Heart right ventricle (tissue), 16 donors: ENCODE data around the gene WDFY4. TPM values are rescaled to one million over a fixed set of nuclear protein-coding genes. Genes with fewer than 3 reads are reported as not detected.

Source experiments
- ATAC-seq, 8 donors: fragments of 200-7000 bp; cut with Tn5 transposase; one replicate each; pipeline ENCODE4 v1.9.1; 2020; ENCODE audit warnings: mild to moderate bottlenecking in 8 of 8, moderate library complexity in 8 of 8, moderate number of reproducible peaks in 1 of 8
- DNase-seq, 2 donors: peaks; one replicate each; pipeline ENCODE4 v3.0.0-alpha.2; 2020
- H3K27ac ChIP-seq, 10 donors: fragments of 200-600 bp; sonication (generic) in 2 of 10; one replicate each; pipeline versions ENCODE4 v1.5.0 to v1.8.0; 2020 to 2022; ENCODE audit warnings: mild to moderate bottlenecking in 3 of 10
- H3K27me3 ChIP-seq, 7 donors: fragments of 200-600 bp; one replicate each; pipeline ENCODE4 v1.8.0; 2021 to 2022; ENCODE audit warnings: mild to moderate bottlenecking in 2 of 7
- H3K36me3 ChIP-seq, 9 donors: fragments of 200-600 bp; sonication (generic) in 1 of 9; one replicate each; pipeline versions ENCODE4 v1.5.0 to v1.8.0; 2020 to 2022; ENCODE audit warnings: mild to moderate bottlenecking in 2 of 9
- H3K4me1 ChIP-seq, 9 donors: fragments of 200-600 bp; sonication (generic) in 1 of 9; one replicate each; pipeline versions ENCODE4 v1.5.0 to v1.8.0; 2020 to 2022; ENCODE audit warnings: mild to moderate bottlenecking in 4 of 9
- H3K4me3 ChIP-seq, 10 donors: fragments of 200-600 bp; sonication (generic) in 2 of 10; one replicate each; pipeline versions ENCODE4 v1.5.0 to v1.8.0; 2020 to 2022; ENCODE audit warnings: mild to moderate bottlenecking in 7 of 10, moderate library complexity in 2 of 10
- H3K9me3 ChIP-seq, 11 donors: fragments of 200-600 bp in 10 of 11; sonication (generic) in 2 of 11; one replicate each; pipeline versions ENCODE4 v1.5.0 to v1.8.0; 2013 to 2022; ENCODE audit warnings: mild to moderate bottlenecking in 2 of 11, control low read depth in 1 of 11, moderate library complexity in 1 of 11
- WGBS, 2 donors: extraction: QIAGEN DNeasy Blood & Tissue Kit; methylation state at CpG; one replicate each; pipeline ENCODE4 v1.1.7; 2013; ENCODE audit warnings: inconsistent platforms in 1 of 2; 5-methylcytosine and 5-hydroxymethylcytosine counted together
- intact Hi-C, 10 donors: fragments of 100-400 bp; cut with DNase I; formaldehyde crosslinking; loops; one replicate each; pipeline versions ENCODE4 v1.11.1 to v1.14.2; 2022
- polyA plus RNA-seq, 2 donors: library from polyadenylated mRNA; stranded (reverse); fragments of 200-250 nt; gene quantifications; one replicate each; pipeline ENCODE4 v1.2.3, GENCODE V29; 2013
- total RNA-seq, 10 donors: library from RNA; stranded (reverse); fragmentation: NEBNext Ultra II Directional in 3 of 10; extraction: Animal tissue kit (Norgen Biotek cat#: 25700) in 3 of 10; gene quantifications; one replicate each; pipeline versions ENCODE4 v1.2.1 to v1.2.4, GENCODE V29; 2021 to 2023
- TF ChIP-seq, protein P1 (sequence below), 9 donors: fragments of 200-600 bp; sonication (generic) in 2 of 9; IDR thresholded peaks; one replicate each; pipeline versions ENCODE4 v1.5.0 to v1.8.0; 2021 to 2022; ENCODE audit warnings: antibody characterized with exemption in 9 of 9, mild to moderate bottlenecking in 5 of 9, moderate library complexity in 1 of 9
- donor health status: Arrhythmogenic right ventricular cardiomyopathy.
- donor health status: ischemic (EF 13 %, LVEDD 7.1; RV severe dilation, severe dysfunction).
- donor health status: healthy with polysubstance abuse.
- donor health status: DM: no; HTN: yes; CAD: no.
- donor health status: DM: no; HTN: no; CAD: no.
- donor health status: ischemic (EF 25% LVEDD 6.9; RV normal size, moderate dysfunction).
- donor health status: ischemic (EF 25% LVEDD 5.7; RV mildly dilated, moderate dysfunction).
- donor health status: healthy.
- donor health status: DM: yes; HTN: yes; CAD: no.
- donor health status: Ischemic cardiomyopathy.
- donor health status: ischemic (EF 35%, LVEDD 5.7; RV mildly dilated, moderate dysfunction).
- donor health status: nonischemic (EF 11% LVEDD 7.7; RV severe dilation, severe dysfunction).
- donor health status: DM: yes; HTN: yes; CAD: no.
- donor health status: PGD.
- donor health status: ischemic (EF 29% LVEDD 5.4; RV normal size, mild dysfunction).
- donor health status: nonischemic (EF 23%, LVEDD 6.1; RV moderate dilation, normal function).

WDFY4 gene
- total and polyA plus RNA-seq, 12 donors = 0.59 to 7.4 (median 0.92) TPM

DNA sequence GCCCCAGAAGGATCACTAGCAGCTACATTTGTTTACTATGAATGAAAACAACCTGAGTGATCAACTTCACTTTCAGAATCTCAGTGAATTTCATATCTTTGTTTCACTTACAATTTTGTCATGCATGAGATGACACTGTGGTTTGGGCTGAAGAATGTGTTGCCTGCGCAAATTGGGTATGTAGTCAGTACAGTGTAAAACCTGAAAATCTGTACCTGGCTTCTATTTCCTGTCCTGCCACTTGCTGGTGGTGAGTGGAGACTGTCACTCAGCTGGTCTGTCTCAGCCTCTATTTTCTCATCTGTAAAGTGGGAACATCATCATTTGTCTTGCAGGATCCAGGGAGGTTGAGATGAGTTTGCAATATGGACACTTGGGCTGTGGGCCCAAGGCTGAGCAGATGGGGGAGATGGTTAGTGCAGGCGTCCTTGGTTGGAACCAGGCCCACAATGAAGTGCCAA is 118.0 kb downstream of the WDFY4 start:
- TF ChIP-seq, protein P1, sequence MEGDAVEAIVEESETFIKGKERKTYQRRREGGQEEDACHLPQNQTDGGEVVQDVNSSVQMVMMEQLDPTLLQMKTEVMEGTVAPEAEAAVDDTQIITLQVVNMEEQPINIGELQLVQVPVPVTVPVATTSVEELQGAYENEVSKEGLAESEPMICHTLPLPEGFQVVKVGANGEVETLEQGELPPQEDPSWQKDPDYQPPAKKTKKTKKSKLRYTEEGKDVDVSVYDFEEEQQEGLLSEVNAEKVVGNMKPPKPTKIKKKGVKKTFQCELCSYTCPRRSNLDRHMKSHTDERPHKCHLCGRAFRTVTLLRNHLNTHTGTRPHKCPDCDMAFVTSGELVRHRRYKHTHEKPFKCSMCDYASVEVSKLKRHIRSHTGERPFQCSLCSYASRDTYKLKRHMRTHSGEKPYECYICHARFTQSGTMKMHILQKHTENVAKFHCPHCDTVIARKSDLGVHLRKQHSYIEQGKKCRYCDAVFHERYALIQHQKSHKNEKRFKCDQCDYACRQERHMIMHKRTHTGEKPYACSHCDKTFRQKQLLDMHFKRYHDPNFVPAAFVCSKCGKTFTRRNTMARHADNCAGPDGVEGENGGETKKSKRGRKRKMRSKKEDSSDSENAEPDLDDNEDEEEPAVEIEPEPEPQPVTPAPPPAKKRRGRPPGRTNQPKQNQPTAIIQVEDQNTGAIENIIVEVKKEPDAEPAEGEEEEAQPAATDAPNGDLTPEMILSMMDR (IDR thresholded peaks at IDR 0.05) = no peak
- Histone ChIP-seq H3K27me3 (no peaks in the 10 kb centered on the region), H3K36me3 (no peaks in the 10 kb centered on the region), H3K4me3 (no peak overlapping the region), H3K27ac (peak overlapping the region in 2 of 10 donors; percentile 33 to 82), H3K9me3 (no peaks in the 10 kb centered on the region), H3K4me1 (peaks cover 15 to 83% (median 40%) of the 10 kb centered on the region in 9 donors)
- ATAC-seq (no peak), DNase-seq (no peak)
- 76 to 87% methylated on average over 2 of the region's 2 CpGs for WGBS, 2 donors
- intact Hi-C loops = no loop called here

DNA sequence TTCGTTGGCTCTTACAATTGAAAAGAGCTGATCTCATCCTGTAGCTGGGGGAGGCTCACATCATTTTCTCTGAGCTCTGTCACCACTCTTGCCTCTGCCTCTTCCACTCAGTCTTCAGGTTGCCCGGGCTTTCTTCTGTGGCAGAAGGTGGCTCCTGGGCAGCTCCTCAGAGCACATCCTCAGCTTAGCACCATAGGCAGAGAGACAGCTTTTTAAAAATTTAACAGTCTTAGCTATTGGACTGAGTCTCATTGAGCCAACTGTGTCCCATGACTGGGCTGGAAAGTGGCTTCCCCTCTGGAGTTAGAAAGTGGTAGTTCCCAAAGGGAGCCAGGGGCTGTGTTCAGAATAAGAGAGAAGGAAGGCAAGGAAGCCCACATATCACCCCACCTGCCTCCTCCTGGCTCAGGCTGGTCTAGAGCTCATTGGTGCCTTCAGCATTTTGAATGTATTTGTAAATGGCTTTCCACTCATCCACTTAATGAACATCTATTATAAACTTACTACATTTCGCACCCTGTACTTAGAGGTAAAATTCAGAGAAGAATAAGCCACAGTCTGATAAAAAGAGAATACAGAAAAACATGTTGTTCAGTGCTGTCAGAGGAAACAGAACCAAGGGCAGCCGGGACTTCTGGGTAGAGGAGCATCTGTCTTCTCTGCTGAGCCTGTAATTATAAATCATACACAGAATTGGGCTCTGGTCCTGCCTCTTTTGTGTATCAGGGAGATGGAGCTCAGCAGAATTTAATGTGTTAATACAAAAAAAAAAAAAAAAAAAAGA is 119.3 kb downstream of the WDFY4 start:
- DNase-seq (no peak), ATAC-seq (no peak)
- no peaks in the 10 kb centered on the region for H3K36me3 ChIP-seq
- WGBS, 2 donors = 81 to 82% methylated on average over 4 of the region's 4 CpGs
- TF ChIP-seq, protein P1 (IDR thresholded peaks at IDR 0.05) = no peak
- H3K9me3 ChIP-seq = no peaks in the 10 kb centered on the region
- no peaks in the 10 kb centered on the region for H3K27me3 ChIP-seq
- intact Hi-C loops = no loop called here
- peaks cover 19 to 83% (median 49%) of the 10 kb centered on the region in 9 donors for H3K4me1 ChIP-seq
- no peak overlapping the region for H3K4me3 ChIP-seq
- peak overlapping the region in 4 of 10 donors; percentile 33 to 76 (median 50) for H3K27ac ChIP-seq

DNA sequence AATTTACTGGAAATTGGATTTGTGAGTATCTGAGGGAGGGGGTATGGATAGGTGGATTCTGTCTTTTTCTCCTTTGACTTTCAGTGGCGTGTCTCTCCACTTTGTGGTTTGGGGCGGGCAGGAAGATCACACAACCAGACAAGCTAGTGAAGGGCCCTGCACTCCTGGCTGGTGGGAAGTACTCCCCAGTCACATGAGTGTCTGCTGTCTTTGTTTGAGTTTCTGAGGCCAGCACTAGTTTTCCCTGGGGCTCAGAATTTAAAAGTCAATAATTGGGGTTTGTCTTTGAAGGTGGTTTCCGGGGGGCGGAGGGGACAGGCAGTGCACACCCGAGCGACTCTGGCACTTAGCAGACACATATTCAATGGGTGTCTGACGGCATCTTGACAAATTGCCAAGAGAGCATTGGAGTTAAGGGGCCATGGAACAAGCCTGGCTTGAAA is 120.1 kb downstream of the WDFY4 start:
- TF ChIP-seq, protein P1 (IDR thresholded peaks at IDR 0.05) = no peak
- Histone ChIP-seq H3K4me3 (no peak overlapping the region), H3K4me1 (peaks cover 19 to 77% (median 49%) of the 10 kb centered on the region in 9 donors), H3K27me3 (no peaks in the 10 kb centered on the region), H3K36me3 (peaks cover 0 to 2% (median 0%) of the 10 kb centered on the region in 9 donors), H3K27ac (peak overlapping the region in 5 of 10 donors; percentile 36 to 76 (median 63)), H3K9me3 (no peaks in the 10 kb centered on the region)
- intact Hi-C loops = no loop called here
- DNase-seq (no peak), ATAC-seq (peak in 1 of 8 donors; percentile 11)
- WGBS, 2 donors = 32 to 33% methylated on average over 7 of the region's 7 CpGs

DNA sequence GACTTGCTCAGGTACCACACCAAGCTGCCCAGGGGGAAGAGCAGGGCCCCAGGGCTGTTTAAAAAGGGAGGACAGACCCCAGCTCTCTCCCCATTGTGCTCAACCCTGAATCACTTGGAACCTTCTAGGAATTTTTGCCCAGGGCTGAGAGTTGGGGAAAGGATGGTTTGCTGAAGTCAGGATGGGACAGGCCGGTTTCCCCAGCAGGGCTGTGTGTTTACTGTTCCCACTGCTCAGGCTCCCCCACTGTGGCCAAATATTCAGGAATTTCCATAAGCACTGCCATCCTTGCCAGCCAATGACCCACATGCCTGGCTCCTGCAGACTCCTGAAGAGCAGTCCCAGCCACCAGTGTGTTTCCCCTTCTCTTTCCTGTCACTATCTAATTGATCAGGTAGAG is 120.7 kb downstream of the WDFY4 start:
- H3K27ac ChIP-seq = peak overlapping the region in 7 of 10 donors; percentile 30 to 76 (median 61)
- 68 to 90% methylated on average over 1 of the region's 1 CpG for WGBS, 2 donors
- no peak overlapping the region for H3K4me3 ChIP-seq

More for the DNA sequence above, 120.7 kb downstream of the WDFY4 start:
- DNase-seq = no peak
- Histone ChIP-seq H3K36me3 (peaks cover 0 to 9% (median 0%) of the 10 kb centered on the region in 9 donors), H3K27me3 (no peaks in the 10 kb centered on the region), H3K9me3 (no peaks in the 10 kb centered on the region), H3K4me1 (peaks cover 19 to 72% (median 49%) of the 10 kb centered on the region in 9 donors)
- ATAC-seq = peak in 3 of 8 donors; percentile 3 to 7 (median 4)
- TF ChIP-seq, protein P1 (IDR thresholded peaks at IDR 0.05) = no peak
- intact Hi-C loops = no loop called here
